ENCODE data around the gene NTN5.

- no peak for TF ChIP-seq CTCF (IDR thresholded peaks at IDR 0.05)
- no peak for TF ChIP-seq POLR2AphosphoS5 (IDR thresholded peaks at IDR 0.05)
- no peak for TF ChIP-seq POLR2A (IDR thresholded peaks at IDR 0.05)
- no peak for TF ChIP-seq EP300 (IDR thresholded peaks at IDR 0.05)
These were observed 32.6 kb upstream of the NTN5 start for GRCh38 chr19:48705431-48705830.

Data from suprapubic skin (tissue), 4 donors.